ENCODE data around the gene SRSF3.

SRSF3 gene

DNA sequence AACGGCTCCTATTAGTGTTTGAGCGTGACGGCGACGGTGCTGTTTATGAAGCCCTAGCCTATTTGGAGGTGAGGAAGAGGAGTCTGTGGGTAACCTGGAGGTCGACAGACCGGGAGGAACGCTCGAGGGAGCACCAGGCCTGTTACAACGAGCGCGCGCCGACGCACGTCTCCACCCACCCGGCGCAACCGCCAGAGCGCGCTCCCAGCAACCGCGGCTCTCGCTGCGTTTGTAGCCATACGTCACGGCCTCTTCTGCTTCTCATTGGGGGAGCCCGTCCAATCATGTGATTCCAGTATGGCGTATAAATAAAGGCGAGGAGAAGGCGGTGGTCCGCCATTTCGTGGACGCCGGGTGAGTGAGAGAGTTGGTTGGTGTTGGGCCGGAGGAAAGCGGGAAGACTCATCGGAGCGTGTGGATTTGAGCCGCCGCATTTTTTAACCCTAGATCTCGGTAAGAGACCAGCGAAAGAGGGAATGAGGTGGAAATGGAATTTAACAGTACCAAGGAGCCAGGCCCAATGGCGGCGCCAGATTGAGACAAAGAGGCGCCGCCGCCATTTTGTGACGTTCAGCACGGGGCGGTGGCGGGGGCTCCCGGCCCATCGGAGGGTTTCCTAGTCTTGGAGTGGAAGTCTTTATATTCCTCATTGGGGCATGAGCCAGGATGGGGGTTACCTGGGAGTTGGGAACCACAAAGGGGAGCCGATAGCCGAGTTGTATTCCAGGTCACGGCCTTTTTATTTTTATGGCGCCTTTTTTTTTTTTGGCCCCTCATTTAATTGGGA is at the start of gene SRSF3:
TSS of gene SRSF3 (plus strand) at position 334 of the 787 bp plus-strand sequence. CDS start 2,401 bp downstream, outside the sequence.
- Histone ChIP-seq H3K4me1 (peaks cover 0 to 40% (median 32%) of the 10 kb centered on the region in 4 donors), H3K36me3 (peaks cover 25 to 31% (median 26%) of the 10 kb centered on the region in 3 donors), H3K4me3 (peak within 1 kb of the TSS; percentile 61 to 62), H3K9me3 (no peaks in the 10 kb centered on the region), H3K27me3 (no peaks in the 10 kb centered on the region), H3K27ac (peak within 1 kb of the TSS; percentile 94 to 96)
- intact Hi-C loops (cut with DNase I; ENCODE audit: low total_unique reads) = loop anchor here (5.0 kb wide), 2 partner anchors 47 to 152 kb away; partner anchors contain the start of genes KCTD20, PXT1 and STK38
- TF ChIP-seq, protein P1, sequence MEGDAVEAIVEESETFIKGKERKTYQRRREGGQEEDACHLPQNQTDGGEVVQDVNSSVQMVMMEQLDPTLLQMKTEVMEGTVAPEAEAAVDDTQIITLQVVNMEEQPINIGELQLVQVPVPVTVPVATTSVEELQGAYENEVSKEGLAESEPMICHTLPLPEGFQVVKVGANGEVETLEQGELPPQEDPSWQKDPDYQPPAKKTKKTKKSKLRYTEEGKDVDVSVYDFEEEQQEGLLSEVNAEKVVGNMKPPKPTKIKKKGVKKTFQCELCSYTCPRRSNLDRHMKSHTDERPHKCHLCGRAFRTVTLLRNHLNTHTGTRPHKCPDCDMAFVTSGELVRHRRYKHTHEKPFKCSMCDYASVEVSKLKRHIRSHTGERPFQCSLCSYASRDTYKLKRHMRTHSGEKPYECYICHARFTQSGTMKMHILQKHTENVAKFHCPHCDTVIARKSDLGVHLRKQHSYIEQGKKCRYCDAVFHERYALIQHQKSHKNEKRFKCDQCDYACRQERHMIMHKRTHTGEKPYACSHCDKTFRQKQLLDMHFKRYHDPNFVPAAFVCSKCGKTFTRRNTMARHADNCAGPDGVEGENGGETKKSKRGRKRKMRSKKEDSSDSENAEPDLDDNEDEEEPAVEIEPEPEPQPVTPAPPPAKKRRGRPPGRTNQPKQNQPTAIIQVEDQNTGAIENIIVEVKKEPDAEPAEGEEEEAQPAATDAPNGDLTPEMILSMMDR (IDR thresholded peaks at IDR 0.05) = peak; percentile 51 to 54
- peak; percentile 96 to 98 for DNase-seq

DNA sequence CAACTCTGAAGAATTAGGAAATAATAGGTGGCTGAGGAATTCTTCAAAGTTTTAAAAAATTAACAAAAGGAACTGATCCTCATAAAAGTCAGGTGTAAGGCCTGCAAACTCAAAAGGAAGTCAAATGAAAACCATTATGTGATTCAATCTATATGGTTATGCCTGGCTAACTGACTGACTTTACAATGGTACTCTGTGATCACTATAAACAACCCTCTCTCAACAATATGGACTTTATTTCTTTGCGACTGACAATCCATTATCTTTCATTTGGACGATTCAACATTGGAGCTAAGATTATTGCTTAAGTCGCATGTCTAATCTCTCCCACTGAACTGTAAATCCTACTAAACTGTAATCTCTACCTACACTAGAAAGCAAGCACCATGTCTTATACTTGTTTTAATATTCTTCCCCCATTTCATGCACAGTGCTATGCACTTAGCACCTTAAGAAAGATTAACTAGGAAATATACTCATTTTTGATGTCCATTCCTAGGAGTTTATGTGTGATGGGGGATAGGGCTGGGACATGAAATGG is 48.3 kb upstream of the SRSF3 start:
- intact Hi-C loops (cut with DNase I; ENCODE audit: low total_unique reads) = loop anchor here (5.0 to 10.0 kb wide), 2 partner anchors 46 to 121 kb away; partner anchors contain the start of gene SRSF3
- H3K4me3 ChIP-seq = peak overlapping the region; percentile 67 to 87
- H3K27me3 ChIP-seq = no peaks in the 10 kb centered on the region
- peak overlapping the region; percentile 93 to 97 for H3K27ac ChIP-seq
- peaks cover 0 to 4% (median 1%) of the 10 kb centered on the region in 3 donors for H3K36me3 ChIP-seq
- H3K4me1 ChIP-seq = peaks cover 0 to 43% (median 18%) of the 10 kb centered on the region in 4 donors
- no peak for DNase-seq
- TF ChIP-seq, protein P1 (IDR thresholded peaks at IDR 0.05) = no peak
- no peaks in the 10 kb centered on the region for H3K9me3 ChIP-seq

DNA sequence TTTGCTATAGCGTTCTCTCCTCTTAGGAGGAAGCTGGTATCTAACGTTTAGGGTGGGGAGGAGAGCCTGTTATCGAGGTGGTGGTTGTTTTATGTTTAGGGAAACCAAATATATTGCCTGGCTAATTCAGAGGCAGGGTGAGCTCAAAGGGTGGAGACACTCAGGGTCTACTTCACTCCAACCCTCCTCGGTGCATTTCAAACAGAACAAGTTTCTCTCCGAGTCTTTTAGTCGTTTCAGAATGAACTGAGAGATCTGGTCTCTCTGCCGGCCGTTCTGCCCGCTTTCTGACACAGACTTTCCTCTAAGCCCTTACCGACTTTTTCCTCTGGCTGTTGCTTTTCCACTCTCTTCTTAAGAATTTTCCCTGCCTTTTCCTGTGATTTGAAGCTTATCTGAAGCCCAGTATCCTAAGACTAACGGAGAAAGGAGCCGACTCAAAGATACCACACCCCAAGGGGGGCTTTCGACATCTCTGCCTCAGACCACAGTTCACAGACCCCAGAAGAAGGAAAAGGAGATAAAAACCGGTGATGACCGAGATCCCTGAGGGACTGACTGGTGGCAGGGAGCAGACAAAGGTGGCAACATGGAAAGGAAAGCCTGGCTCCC is 47.7 kb upstream of the SRSF3 start:
- intact Hi-C loops (cut with DNase I; ENCODE audit: low total_unique reads) = loop anchor here (5.0 to 10.0 kb wide), 2 partner anchors 46 to 122 kb away; partner anchors contain the start of gene SRSF3
- DNase-seq = no peak

DNA sequence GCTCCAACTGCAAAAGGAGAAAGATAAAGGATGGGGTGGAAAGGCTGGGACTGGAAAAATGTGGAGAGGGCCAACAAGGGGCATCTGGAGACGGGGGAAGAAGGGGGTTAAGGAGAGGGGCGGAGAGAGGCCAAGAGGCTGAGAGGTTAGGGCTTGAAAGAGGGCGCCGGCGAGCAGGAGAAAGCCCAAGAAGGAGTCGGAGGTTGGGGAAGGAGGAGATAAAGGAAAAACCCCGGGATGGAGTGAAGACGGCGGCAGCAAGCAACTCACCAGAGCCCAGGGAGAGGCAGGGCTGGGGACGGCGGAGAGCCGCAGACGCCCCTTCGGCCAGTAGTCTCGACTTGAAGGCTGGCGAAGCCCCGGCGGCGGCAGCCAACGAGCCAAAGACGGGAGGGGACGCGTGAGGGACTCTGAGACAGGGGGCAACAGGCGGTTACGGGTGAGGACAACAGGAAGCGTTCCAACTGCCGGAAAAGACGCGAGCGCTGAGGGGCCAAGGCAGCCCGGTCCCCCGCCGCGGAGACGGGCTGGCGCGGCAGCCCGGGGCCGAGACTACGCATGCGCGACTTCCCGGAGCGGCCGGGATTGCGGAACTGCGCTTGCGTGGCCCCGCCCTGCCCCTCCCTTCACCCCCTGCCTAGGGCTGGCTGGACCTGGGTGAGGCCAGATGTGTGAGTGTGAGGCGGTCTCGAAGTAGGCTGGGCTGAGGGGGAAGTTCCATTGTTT is 47.1 kb upstream of the SRSF3 start, which contains the start of gene STK38:
TSS of gene STK38 (minus strand) at position 560 of the 726 bp plus-strand sequence. CDS start 7,277 bp downstream, outside the sequence.
- H3K27ac ChIP-seq = peak within 1 kb of the TSS; percentile 93 to 97
- intact Hi-C loops (cut with DNase I; ENCODE audit: low total_unique reads) = loop anchor here (5.0 to 10.0 kb wide), 2 partner anchors 45 to 122 kb away; partner anchors contain the start of gene SRSF3
- H3K36me3 ChIP-seq = no peaks in the 10 kb centered on the region
- no peaks in the 10 kb centered on the region for H3K9me3 ChIP-seq
- TF ChIP-seq, protein P1 (IDR thresholded peaks at IDR 0.05) = peak in 1 of 2 experiments; percentile 15
- H3K27me3 ChIP-seq = no peaks in the 10 kb centered on the region
- peak within 1 kb of the TSS; percentile 67 to 87 for H3K4me3 ChIP-seq
- DNase-seq = peak; percentile 86 to 95
- peaks cover 0 to 34% (median 18%) of the 10 kb centered on the region in 4 donors for H3K4me1 ChIP-seq

More for the DNA sequence above, 47.7 kb upstream of the SRSF3 start:
- no peaks in the 10 kb centered on the region for H3K27me3 ChIP-seq
- peak overlapping the region; percentile 93 to 97 for H3K27ac ChIP-seq
- no peaks in the 10 kb centered on the region for H3K36me3 ChIP-seq
- peak overlapping the region; percentile 67 to 87 for H3K4me3 ChIP-seq
- H3K9me3 ChIP-seq = no peaks in the 10 kb centered on the region
- H3K4me1 ChIP-seq = peaks cover 0 to 40% (median 18%) of the 10 kb centered on the region in 4 donors
- TF ChIP-seq, protein P1 (IDR thresholded peaks at IDR 0.05) = no peak
